Activated T-helper 1 cell treated with anti-CD3 and anti-CD28 coated beads, Interleukin-12 subunit alpha, Interleukin-12 subunit beta, Interleukin-2, Interleukin-4 antibody, amounts not matched to agents 30 ng/mL and 10 ng/mL and 1 ng/mL, durations not matched to agents 14 hours and 24 hours and 36 hours (primary cell): Measurements from ENCODE around the gene ENPP1. TPM values are rescaled to one million over a fixed set of nuclear protein-coding genes. Genes with fewer than 3 reads are reported as not detected.

Source experiments
- DNase-seq: peaks from one replicate; pipeline ENCODE4 v3.0.0; 2021; ENCODE audit warnings: low spot score
- H3K27ac Mint-ChIP-seq: one replicate; pipeline ENCODE4 v1.8.0; 2021; ENCODE audit warnings: mild to moderate bottlenecking, mixed read lengths
- H3K27me3 Mint-ChIP-seq: one replicate; pipeline ENCODE4 v1.8.0; 2022; ENCODE audit warnings: mild to moderate bottlenecking, moderate library complexity, mixed read lengths; ENCODE audit not compliant: insufficient read depth
- H3K36me3 Mint-ChIP-seq: one replicate; pipeline ENCODE4 v1.8.0; 2021; ENCODE audit warnings: low read depth, mixed read lengths
- H3K4me1 Mint-ChIP-seq: one replicate; pipeline ENCODE4 v1.8.0; 2021; ENCODE audit warnings: low read depth, mixed read lengths
- H3K4me3 Mint-ChIP-seq: one replicate; pipeline ENCODE4 v1.8.0; 2021; ENCODE audit warnings: mild to moderate bottlenecking, moderate library complexity, mixed read lengths
- H3K9me3 Mint-ChIP-seq: one replicate; pipeline ENCODE4 v1.8.0; 2021; ENCODE audit warnings: mixed read lengths
- intact Hi-C: fragments of 100-400 bp; cut with micrococcal nuclease; formaldehyde crosslinking; loops from one replicate; pipeline ENCODE4 v1.15.1; 2024
- total RNA-seq: library from RNA; stranded (reverse); gene quantifications from 2 replicates; pipeline ENCODE4 v1.2.3, GENCODE V29; 2022

ENPP1 gene
- total RNA-seq, 1 donor from 2014 or later: 1.0 TPM

DNA sequence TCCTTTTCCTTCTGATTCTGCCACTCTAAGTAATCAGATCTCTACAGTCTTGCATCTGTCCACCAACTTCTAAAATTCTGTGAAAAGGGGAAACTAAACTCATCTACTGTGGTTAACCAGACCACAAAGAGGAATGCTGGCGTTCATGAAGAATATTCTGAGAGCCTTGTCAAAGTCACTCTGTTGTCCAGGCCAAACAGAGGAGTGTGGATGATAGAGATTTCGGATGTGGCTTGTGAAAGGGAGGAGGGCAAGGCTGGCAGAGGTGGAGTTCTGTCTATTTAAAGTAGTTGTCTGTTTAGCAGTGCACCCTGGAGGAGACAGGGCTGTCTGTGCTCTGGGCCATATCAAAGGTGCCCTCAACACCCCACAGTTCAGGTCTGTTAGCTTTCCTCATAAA, 109.5 kb downstream of the ENPP1 start:
- no peak for DNase-seq
- Mint-ChIP-seq H3K36me3 (no peaks in the 10 kb centered on the region), H3K9me3 (no peaks in the 10 kb centered on the region), H3K4me3 (no peak overlapping the region), H3K4me1 (peaks cover 8% of the 10 kb centered on the region), H3K27ac (no peak overlapping the region), H3K27me3 (peaks cover 23% of the 10 kb centered on the region)
- intact Hi-C loops: loop anchor here (5.0 kb wide), 1 partner anchor 570 kb away; no protein-coding TSS in a partner anchor

DNA sequence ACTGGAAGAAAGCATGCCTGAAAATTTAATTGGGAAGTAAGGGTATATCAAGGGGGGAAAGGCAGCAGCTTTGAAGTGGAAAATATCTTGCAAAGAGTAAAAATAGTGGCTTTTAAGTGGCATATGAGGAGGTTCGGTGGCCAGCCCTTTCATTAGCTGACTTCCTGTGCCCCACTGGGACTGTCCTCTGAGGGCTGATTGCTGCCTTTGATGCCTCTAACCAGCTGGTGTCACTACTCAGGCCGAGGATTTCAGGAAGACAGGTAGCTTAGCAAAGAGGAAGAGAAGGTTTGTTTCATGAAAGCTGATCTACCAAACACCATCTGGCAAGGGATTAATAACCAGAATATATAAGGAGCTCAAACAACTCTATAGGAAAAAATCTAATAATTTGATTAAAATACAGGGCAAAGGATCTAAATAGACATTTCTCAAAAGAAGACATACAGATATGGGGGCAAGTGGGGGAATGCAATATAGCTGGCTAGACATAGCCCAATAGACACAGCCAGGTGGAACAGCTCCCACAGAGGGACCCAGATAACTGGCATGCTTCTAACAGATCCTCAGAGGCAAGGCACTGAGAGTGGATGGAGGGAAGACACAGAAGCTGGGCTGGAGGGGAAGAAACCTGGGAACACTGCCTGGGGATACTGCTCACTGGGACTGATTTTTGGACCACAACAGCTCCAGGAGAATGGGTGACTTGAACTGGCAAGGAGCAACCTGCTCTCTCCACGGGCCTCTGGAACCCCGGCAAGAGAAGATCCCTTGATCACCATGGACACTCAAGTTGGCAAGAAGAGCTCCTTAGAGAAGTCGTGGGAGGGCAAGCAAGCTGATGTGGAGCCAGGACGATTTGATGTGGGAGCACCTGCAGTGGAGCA, 110.2 kb downstream of the ENPP1 start:
- no peak for DNase-seq
- intact Hi-C loops: loop anchor here (5.0 kb wide), 1 partner anchor 569 kb away; no protein-coding TSS in a partner anchor
- peaks cover 8% of the 10 kb centered on the region for H3K4me1 Mint-ChIP-seq
- no peak overlapping the region for H3K27ac Mint-ChIP-seq
- H3K4me3 Mint-ChIP-seq: no peak overlapping the region
- peaks cover 22% of the 10 kb centered on the region for H3K27me3 Mint-ChIP-seq
- no peaks in the 10 kb centered on the region for H3K36me3 Mint-ChIP-seq
- no peaks in the 10 kb centered on the region for H3K9me3 Mint-ChIP-seq

DNA sequence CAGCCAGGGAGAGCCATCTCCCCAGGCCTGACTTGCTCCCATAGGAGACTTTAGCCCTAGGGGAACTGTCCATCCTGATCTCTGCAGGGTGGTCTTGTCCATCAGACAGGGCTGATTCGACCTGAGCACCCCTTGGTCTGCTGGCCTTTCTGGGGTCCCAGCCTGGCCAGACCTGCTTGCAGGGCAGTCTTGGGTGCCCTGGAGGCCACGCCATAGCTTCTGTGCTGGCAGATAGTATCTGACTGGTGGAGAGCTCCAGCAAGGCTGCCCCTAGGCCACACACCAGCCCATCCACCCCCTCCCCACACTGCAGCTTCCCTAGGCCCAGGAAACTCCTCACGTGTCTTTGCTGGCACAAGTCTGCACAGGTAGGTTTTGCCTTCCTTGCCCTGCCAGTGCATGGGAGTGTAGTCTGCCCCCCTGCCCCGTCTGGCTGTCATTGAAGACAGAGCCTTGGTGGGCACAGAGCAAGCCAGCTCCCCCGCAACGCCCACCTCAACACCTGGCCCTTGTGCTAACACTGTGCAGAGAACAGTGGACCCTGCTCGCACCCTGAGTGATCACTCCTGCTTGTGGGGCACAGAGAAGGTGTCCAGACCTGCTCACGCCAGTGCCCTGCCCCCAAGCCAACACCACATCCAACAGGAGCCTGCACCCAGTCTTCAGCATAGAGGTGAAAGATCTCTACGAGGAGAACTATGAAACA, 111.0 kb downstream of the ENPP1 start:
- peaks cover 14% of the 10 kb centered on the region for H3K27me3 Mint-ChIP-seq
- intact Hi-C loops: loop anchor here (5.0 kb wide), 1 partner anchor 568 kb away; no protein-coding TSS in a partner anchor

DNA sequence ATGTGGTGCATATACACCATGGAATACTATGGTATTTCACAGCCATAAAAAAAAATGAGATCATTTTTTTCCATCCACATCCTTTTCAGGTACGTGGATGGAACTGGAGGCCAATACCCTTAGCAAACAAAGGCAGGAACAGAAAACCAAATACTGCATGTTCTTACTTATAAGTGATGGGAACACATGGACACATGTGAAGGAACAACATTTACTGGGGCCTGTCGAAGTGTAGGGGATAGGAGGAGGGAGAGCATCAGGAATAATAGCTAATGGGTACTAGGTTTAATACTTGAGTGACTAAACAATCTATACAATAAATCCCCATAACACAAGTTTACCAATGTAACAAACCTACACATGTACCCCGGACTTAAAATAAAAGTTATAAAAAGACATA, 112.8 kb downstream of the ENPP1 start:
- Mint-ChIP-seq H3K36me3 (no peaks in the 10 kb centered on the region), H3K27ac (no peak overlapping the region), H3K9me3 (peaks cover 7% of the 10 kb centered on the region), H3K4me3 (no peak overlapping the region), H3K27me3 (peaks cover 17% of the 10 kb centered on the region), H3K4me1 (peaks cover 8% of the 10 kb centered on the region)
- intact Hi-C loops: no loop called here
- no peak for DNase-seq

More for the DNA sequence above, 111.0 kb downstream of the ENPP1 start:
- no peaks in the 10 kb centered on the region for H3K36me3 Mint-ChIP-seq
- peaks cover 6% of the 10 kb centered on the region for H3K9me3 Mint-ChIP-seq
- peaks cover 8% of the 10 kb centered on the region for H3K4me1 Mint-ChIP-seq
- H3K4me3 Mint-ChIP-seq: no peak overlapping the region
- DNase-seq: no peak
- H3K27ac Mint-ChIP-seq: no peak overlapping the region

DNA sequence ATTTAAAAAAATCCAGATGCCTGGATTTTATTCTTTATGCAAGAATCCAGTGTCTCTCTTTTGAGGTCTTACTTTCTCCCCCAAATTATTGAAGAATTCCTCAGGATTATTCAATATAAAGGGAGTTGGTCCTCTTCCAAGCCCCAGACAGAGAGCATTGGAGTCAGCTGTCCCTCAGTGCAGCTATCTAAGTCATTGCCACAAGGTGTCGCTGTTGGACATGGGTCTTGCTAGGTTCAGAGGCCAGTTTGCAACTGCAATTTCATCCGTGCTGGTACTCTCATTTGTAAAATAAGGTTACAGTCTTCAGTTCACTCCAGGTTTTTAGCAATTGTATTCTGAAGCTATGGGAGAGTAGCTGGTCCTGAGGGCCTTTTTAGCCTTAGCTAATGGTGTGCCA, 115.5 kb downstream of the ENPP1 start:
- H3K4me3 Mint-ChIP-seq: no peak overlapping the region
- intact Hi-C loops: no loop called here
- no peaks in the 10 kb centered on the region for H3K4me1 Mint-ChIP-seq
- no peak for DNase-seq
- H3K36me3 Mint-ChIP-seq: no peaks in the 10 kb centered on the region
- peaks cover 10% of the 10 kb centered on the region for H3K27me3 Mint-ChIP-seq
- no peak overlapping the region for H3K27ac Mint-ChIP-seq
- peaks cover 7% of the 10 kb centered on the region for H3K9me3 Mint-ChIP-seq

DNA sequence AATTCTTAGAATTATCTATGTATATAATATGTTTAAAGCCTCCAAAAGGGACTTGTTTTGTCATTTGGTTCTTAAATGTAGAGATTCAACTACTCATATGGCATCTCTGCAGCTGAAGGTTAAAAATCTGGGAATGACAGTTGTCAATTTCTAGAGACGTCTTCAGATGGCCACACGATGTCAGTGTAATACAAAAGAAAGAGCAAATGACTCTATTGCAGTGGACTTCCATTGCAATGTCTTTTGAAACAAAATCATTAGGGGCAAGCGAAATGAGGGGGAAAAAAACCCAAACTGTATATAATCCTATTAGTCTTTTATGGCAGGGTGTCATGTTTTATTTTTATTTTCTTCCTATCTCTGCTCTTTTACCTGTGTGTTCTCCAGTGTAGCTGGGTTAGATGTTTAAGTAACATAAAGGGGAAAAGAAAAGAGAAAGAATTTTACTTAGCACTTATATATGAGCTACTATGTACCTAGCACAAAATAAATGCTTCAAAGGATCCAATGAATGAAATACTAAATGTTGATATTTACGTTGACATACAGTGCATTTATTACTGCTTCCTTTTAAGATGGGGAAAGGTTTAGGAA, 117.2 kb downstream of the ENPP1 start:
- intact Hi-C loops: no loop called here
- no peak overlapping the region for H3K4me3 Mint-ChIP-seq
- peaks cover 7% of the 10 kb centered on the region for H3K9me3 Mint-ChIP-seq
- peaks cover 10% of the 10 kb centered on the region for H3K27me3 Mint-ChIP-seq
- no peaks in the 10 kb centered on the region for H3K36me3 Mint-ChIP-seq
- no peak for DNase-seq
- no peak overlapping the region for H3K27ac Mint-ChIP-seq
- no peaks in the 10 kb centered on the region for H3K4me1 Mint-ChIP-seq

DNA sequence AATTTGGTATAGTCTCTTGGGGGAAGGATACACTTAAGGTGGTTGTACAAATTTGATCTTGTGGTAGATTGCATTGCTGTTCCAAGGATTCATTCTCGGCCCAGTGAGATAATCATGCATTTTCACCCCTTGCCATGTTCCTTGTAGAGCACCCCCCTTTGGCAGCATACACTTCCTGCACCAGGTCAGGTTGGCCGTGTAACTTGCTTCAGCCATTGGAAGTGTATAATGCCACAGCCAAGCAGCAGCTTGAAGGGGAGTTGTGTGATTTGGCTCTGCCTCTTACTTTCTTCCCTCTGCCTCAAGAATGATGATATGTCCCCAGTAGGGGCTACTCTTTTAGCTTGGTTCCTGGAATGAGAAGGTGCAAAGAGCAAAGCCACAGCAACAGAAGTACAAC, 121.4 kb downstream of the ENPP1 start:
- H3K4me3 Mint-ChIP-seq: no peak overlapping the region
- no peaks in the 10 kb centered on the region for H3K9me3 Mint-ChIP-seq
- no peaks in the 10 kb centered on the region for H3K4me1 Mint-ChIP-seq
- DNase-seq: no peak
- no peaks in the 10 kb centered on the region for H3K36me3 Mint-ChIP-seq
- peaks cover 20% of the 10 kb centered on the region for H3K27me3 Mint-ChIP-seq
- intact Hi-C loops: no loop called here
- H3K27ac Mint-ChIP-seq: no peak overlapping the region

DNA sequence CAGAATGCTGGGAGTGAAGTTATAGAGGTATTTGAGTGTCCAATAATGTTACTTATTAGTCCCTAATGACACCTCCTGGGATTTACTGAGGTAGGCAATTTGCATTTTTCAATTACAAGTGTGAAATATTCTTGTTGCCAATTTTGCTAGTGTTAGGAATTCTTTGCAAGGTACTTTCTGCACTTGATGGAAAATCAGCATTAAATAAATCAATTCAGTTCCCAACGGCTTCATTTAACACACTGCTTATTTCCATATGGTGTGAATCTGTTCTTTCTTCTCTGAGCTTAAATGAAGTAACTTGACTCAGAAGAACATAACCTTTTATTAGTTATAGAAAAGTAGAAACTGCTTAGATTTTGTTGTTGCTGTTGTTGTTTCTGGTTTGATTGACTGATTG, 122.2 kb downstream of the ENPP1 start:
- Mint-ChIP-seq H3K36me3 (no peaks in the 10 kb centered on the region), H3K9me3 (no peaks in the 10 kb centered on the region), H3K27me3 (peaks cover 21% of the 10 kb centered on the region), H3K4me1 (no peaks in the 10 kb centered on the region), H3K27ac (no peak overlapping the region), H3K4me3 (no peak overlapping the region)
- no peak for DNase-seq
- intact Hi-C loops: no loop called here

DNA sequence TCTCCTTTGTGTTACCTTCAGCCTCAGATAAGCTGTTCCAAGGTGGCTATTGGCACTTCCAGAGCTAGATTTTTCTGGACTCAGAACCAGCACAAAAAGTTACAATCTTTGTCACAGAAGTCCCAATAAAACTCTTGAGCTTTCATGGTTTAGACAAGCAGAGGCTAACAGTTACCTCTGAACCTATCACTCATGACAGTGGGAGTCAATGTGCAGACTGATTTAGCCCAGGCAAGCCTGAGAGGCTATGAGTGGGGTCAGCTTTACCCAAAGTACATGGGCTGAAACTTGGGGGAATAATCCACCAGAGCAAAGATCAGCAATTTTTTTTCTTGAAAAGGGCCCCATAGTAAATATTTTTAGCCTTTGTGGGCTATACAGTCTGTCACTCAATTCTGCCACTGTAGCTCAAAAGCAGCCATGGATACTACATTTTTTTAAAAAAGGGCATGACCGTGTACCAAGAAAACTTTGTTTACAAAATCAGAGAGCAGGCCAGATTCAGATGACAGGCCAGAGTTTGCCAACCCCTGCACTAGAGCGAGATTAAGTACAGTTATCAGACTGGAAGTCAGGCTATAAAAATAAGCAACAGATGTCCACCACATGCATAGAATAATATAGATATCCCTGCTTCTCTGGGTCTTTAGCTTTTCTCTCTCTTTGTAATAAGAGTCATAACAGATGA, 123.4 kb downstream of the ENPP1 start:
- peaks cover 19% of the 10 kb centered on the region for H3K27me3 Mint-ChIP-seq
- H3K9me3 Mint-ChIP-seq: no peaks in the 10 kb centered on the region
- no peak overlapping the region for H3K4me3 Mint-ChIP-seq
- H3K4me1 Mint-ChIP-seq: no peaks in the 10 kb centered on the region
- no peaks in the 10 kb centered on the region for H3K36me3 Mint-ChIP-seq
- H3K27ac Mint-ChIP-seq: no peak overlapping the region
- DNase-seq: no peak
- intact Hi-C loops: no loop called here

DNA sequence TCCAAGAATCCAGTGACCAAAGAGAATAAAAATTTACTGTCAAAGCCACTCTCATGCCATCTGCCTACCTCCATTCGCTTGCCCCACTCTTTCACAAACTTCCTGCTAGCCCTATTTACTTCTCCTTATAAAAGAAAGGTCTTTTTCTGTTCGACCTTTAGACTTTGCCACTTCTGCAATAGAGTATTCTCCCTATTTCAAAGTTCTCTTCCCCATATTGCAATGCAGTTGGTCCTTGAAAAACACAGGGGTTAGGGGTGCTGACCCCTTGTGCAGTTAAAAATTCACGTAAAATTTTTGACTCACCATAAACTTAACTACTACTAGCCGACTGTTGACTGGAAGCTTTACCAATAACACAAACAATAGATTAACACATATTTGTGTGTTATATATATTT, 128.3 kb downstream of the ENPP1 start:
- Mint-ChIP-seq H3K27me3 (peaks cover 19% of the 10 kb centered on the region), H3K4me1 (no peaks in the 10 kb centered on the region), H3K4me3 (no peak overlapping the region), H3K36me3 (no peaks in the 10 kb centered on the region), H3K9me3 (no peaks in the 10 kb centered on the region), H3K27ac (no peak overlapping the region)
- DNase-seq: no peak
- intact Hi-C loops: no loop called here

DNA sequence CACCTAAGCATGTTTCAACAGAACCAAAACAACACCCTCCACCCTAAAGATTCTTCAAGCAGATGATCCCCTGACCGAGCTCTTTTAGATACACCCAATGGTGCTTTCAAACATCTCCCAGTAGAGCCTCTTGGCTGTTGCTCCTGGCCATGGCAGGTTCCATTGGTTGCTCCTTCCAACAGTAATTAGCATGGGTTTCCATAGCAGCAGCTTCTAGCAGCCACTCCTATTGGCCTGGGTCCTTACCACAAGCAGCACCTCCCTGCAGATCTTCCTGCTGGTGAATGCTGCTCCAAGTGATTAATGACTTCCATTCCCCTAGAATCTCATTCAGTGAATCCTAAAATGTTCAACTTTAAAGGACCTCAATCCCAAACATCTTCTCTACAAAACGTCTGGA, 129.4 kb downstream of the ENPP1 start:
- Mint-ChIP-seq H3K9me3 (no peaks in the 10 kb centered on the region), H3K27me3 (peaks cover 10% of the 10 kb centered on the region), H3K4me1 (no peaks in the 10 kb centered on the region)

DNA sequence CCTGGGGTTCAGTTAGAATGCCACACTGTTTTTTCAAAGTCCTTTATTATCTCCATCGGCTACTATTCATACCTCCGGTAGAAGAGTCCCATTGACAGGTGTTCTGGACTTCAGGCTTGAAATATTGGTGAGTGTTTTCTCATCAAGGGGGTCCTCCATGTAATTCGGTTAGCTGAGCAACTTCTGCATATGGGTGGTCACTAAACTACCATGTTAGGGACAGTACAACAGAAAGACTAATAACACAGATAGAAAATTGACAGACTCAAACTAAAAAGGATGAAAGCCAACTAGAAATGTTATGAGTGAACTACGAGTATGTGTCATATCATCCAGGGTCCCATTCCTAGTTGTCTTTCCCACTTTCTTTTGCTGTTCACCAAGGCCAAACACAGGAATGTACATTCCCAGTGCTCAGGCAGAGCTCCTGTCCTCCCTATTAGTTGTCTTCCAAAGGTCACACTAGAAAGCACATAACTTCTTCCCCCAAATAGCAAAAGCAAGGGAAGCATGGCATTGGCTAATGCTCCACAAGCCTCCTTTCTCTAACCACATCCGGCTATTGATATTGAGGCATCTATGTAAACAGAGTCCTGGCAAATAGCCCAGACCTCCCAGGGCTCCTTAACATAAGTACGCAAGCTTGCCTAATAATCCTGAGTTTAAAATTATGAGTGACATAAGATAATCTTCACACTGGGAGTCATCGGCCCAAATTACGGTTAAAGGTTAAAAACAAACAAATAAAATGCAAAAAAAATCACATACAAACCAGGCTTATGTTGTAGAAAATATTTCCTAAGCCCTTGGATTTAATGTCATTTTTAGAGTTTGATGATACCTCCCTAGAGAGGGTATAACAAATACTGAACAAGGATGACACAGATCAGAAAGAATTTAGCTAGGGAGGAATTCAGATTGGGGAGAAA, 130.1 kb downstream of the ENPP1 start:
- Mint-ChIP-seq H3K27ac (no peak overlapping the region), H3K4me1 (no peaks in the 10 kb centered on the region), H3K9me3 (no peaks in the 10 kb centered on the region), H3K36me3 (no peaks in the 10 kb centered on the region), H3K4me3 (no peak overlapping the region), H3K27me3 (peaks cover 10% of the 10 kb centered on the region)
- DNase-seq: no peak
- intact Hi-C loops: no loop called here

More for the DNA sequence above, 129.4 kb downstream of the ENPP1 start:
- DNase-seq: no peak
- Mint-ChIP-seq H3K4me3 (no peak overlapping the region), H3K36me3 (no peaks in the 10 kb centered on the region), H3K27ac (no peak overlapping the region)
- intact Hi-C loops: no loop called here
